ENCODE results near the gene DCTPP1.

Gene DCTPP1

GRCh38 chr16:30439720-30440348, 10.0 kb upstream of the DCTPP1 start:
- no peak for TF ChIP-seq CTCF (conservative IDR thresholded peaks at IDR 0.05; ENCODE audit: control insufficient read depth, insufficient read depth, low read depth, low read length)
- no peak for DNase-seq (ENCODE audit: low read depth)
- H3K4me3 ChIP-seq (ENCODE audit: control insufficient read depth, low read depth, low read length) = no peak overlapping the region

- DNase-seq (ENCODE audit: low read depth) = no peak
- H3K4me3 ChIP-seq (ENCODE audit: control insufficient read depth, low read depth, low read length) = no peak overlapping the region
- TF ChIP-seq CTCF (conservative IDR thresholded peaks at IDR 0.05; ENCODE audit: control insufficient read depth, insufficient read depth, low read depth, low read length) = no peak
These were observed 9.0 kb upstream of the DCTPP1 start for GRCh38 chr16:30438835-30439234.

GRCh38 chr16:30437511-30438046, 7.7 kb upstream of the DCTPP1 start:
- no peak for TF ChIP-seq CTCF (conservative IDR thresholded peaks at IDR 0.05; ENCODE audit: control insufficient read depth, insufficient read depth, low read depth, low read length)
- DNase-seq (ENCODE audit: low read depth) = no peak
- H3K4me3 ChIP-seq (ENCODE audit: control insufficient read depth, low read depth, low read length) = no peak overlapping the region

- H3K4me3 ChIP-seq (ENCODE audit: control insufficient read depth, low read depth, low read length) = no peak overlapping the region
- no peak for TF ChIP-seq CTCF (conservative IDR thresholded peaks at IDR 0.05; ENCODE audit: control insufficient read depth, insufficient read depth, low read depth, low read length)
- no peak for DNase-seq (ENCODE audit: low read depth)
These were observed 5.0 kb upstream of the DCTPP1 start for GRCh38 chr16:30434852-30435251.

- TF ChIP-seq CTCF (conservative IDR thresholded peaks at IDR 0.05; ENCODE audit: control insufficient read depth, insufficient read depth, low read depth, low read length) = no peak
- peak; percentile 20 for DNase-seq (ENCODE audit: low read depth)
- H3K4me3 ChIP-seq (ENCODE audit: control insufficient read depth, low read depth, low read length) = peak overlapping the region; percentile 86
These were observed 669 bp upstream of the DCTPP1 start for GRCh38 chr16:30430428-30430970.

- no peak for TF ChIP-seq CTCF (conservative IDR thresholded peaks at IDR 0.05; ENCODE audit: control insufficient read depth, insufficient read depth, low read depth, low read length)
- peak overlapping the region; percentile 86 for H3K4me3 ChIP-seq (ENCODE audit: control insufficient read depth, low read depth, low read length)
- DNase-seq (ENCODE audit: low read depth) = no peak
These were observed 482 bp downstream of the DCTPP1 start for GRCh38 chr16:30429418-30429677.
